H1 (cell line): ENCODE data around the gene POLR3G. TPM values are rescaled to one million over a fixed set of nuclear protein-coding genes. Genes with fewer than 3 reads are reported as not detected.
A peak's percentile ranks its signal among the peaks of the same experiment; 100 is the strongest.

Experiments
- CTCF ChIA-PET: fragments of 300-600 bp; sonication (Branson Sonifier 250); formaldehyde crosslinking; loops from one replicate; lab custom pipeline; 2021; ENCODE audit not compliant: partially characterized antibody; lab: Charles Lee
- POLR2A ChIA-PET: fragments of 300-600 bp; sonication (Branson Sonifier 250); formaldehyde crosslinking; loops from one replicate; lab custom pipeline; 2021; ENCODE audit warnings: inconsistent platforms; ENCODE audit not compliant: partially characterized antibody; lab: Charles Lee
- DNase-seq, 2 experiments: peaks; one replicate each; pipeline versions ENCODE4 v3.0.0 to v3.0.0-alpha.2; 2010 to 2022; ENCODE audit warnings: low spot score in 2 of 2, low read depth in 1 of 2, mixed read lengths in 1 of 2
- FAIRE-seq: peaks from 2 replicates; lab custom pipeline; 2011; peaks lifted over from hg19 to GRCh38; lab: Jason Lieb, UNC
- H2AFZ ChIP-seq: 2 replicates; pipeline ENCODE4 v1.8.1; 2012; ENCODE audit warnings: low read length, inconsistent platforms
- H2AK5ac ChIP-seq: 2 replicates; pipeline ENCODE4 v1.6.1; 2013; ENCODE audit warnings: low read depth, low read length
- H2BK120ac ChIP-seq: replicated peaks from 2 replicates; pipeline ENCODE3; 2013; ENCODE audit warnings: low read depth, low read length, inconsistent platforms
- H2BK12ac ChIP-seq: 2 replicates; pipeline ENCODE4 v1.6.1; 2013; ENCODE audit warnings: low read depth, low read length
- H2BK15ac ChIP-seq: 2 replicates; pipeline ENCODE4 v1.6.1; 2013; ENCODE audit warnings: low read length
- H2BK20ac ChIP-seq: 2 replicates; pipeline ENCODE4 v1.6.1; 2013; ENCODE audit warnings: low read length
- H2BK5ac ChIP-seq: 2 replicates; pipeline ENCODE4 v1.6.1; 2013; ENCODE audit warnings: low read depth, low read length
- H3K14ac ChIP-seq: 2 replicates; pipeline ENCODE4 v1.6.1; 2013; ENCODE audit warnings: inconsistent platforms; ENCODE audit not compliant: insufficient read length
- H3K18ac ChIP-seq: 2 replicates; pipeline ENCODE4 v1.6.1; 2013; ENCODE audit warnings: low read length; ENCODE audit errors: extremely low read depth
- H3K23ac ChIP-seq: 2 replicates; pipeline ENCODE4 v1.6.1; 2013; ENCODE audit warnings: inconsistent platforms; ENCODE audit not compliant: insufficient read length
- H3K23me2 ChIP-seq: 2 replicates; pipeline ENCODE4 v1.6.1; 2013; ENCODE audit warnings: low read depth, low read length
- H3K27ac ChIP-seq: 2 replicates; pipeline ENCODE4 v1.6.1; 2011; ENCODE audit warnings: low read depth, low read length, inconsistent platforms
- H3K27me3 ChIP-seq, 4 experiments: replicated peaks in 1 of 4; 1 replicate in 1 of 4; 2 replicates in 3 of 4; pipeline versions ENCODE4 v1.6.1 to v1.8.1; 2011 to 2013; ENCODE audit warnings: low read length in 3 of 4, mild to moderate bottlenecking in 3 of 4, inconsistent platforms in 2 of 4, mixed read lengths in 2 of 4, moderate library complexity in 1 of 4; ENCODE audit not compliant: control insufficient read depth in 3 of 4, insufficient read depth in 3 of 4; ENCODE audit errors: extremely low read depth in 1 of 4
- H3K36me3 ChIP-seq, 4 experiments: 2 replicates each; pipeline versions ENCODE4 v1.6.1 to v1.8.1; 2011 to 2013; ENCODE audit warnings: mild to moderate bottlenecking in 4 of 4, low read length in 3 of 4, moderate library complexity in 2 of 4, control low read depth in 1 of 4, inconsistent platforms in 1 of 4; ENCODE audit not compliant: insufficient read depth in 4 of 4, control insufficient read depth in 2 of 4
- H3K4ac ChIP-seq: replicated peaks from 2 replicates; pipeline ENCODE3; 2013; ENCODE audit warnings: low read length, low read depth, mixed read lengths, inconsistent platforms; ENCODE audit not compliant: insufficient read length
- H3K4me1 ChIP-seq, 4 experiments: replicated peaks in 1 of 4; 1 replicate in 1 of 4; 2 replicates in 3 of 4; pipeline versions ENCODE4 v1.6.1 to v1.8.1; 2011 to 2013; ENCODE audit warnings: low read length in 3 of 4, inconsistent platforms in 2 of 4, mixed read lengths in 1 of 4; ENCODE audit not compliant: insufficient read depth in 4 of 4, control insufficient read depth in 3 of 4
- H3K4me2 ChIP-seq, 2 experiments: 2 replicates each; pipeline versions ENCODE4 v1.6.1 to v1.8.1; 2011 to 2013; ENCODE audit warnings: low read depth in 2 of 2, low read length in 2 of 2, control low read depth in 1 of 2, inconsistent platforms in 1 of 2, mild to moderate bottlenecking in 1 of 2; ENCODE audit not compliant: insufficient read depth in 1 of 2
- H3K4me3 ChIP-seq, 4 experiments: fragments of 200-600, 300-600 bp in 1 of 4; sonication (generic), shearing (Covaris generic), sonication (Bioruptor Twin) in 1 of 4; 2 replicates each; pipeline versions ENCODE4 v1.5.1 to v1.8.1; 2011 to 2016; ENCODE audit warnings: low read length in 4 of 4, low read depth in 3 of 4, control low read depth in 2 of 4, inconsistent platforms in 2 of 4, mild to moderate bottlenecking in 2 of 4, mixed read lengths in 1 of 4, moderate library complexity in 1 of 4; ENCODE audit not compliant: insufficient read depth in 2 of 4; ENCODE audit errors: extremely low read depth in 1 of 4
- H3K56ac ChIP-seq: replicated peaks from 2 replicates; pipeline ENCODE3; 2013; ENCODE audit warnings: low read depth, mild to moderate bottlenecking, mixed read lengths, low read length, inconsistent platforms; ENCODE audit not compliant: insufficient read length
- H3K79me1 ChIP-seq: 2 replicates; pipeline ENCODE4 v1.6.1; 2013; ENCODE audit warnings: low read depth, low read length, control low read depth
- H3K79me2 ChIP-seq, 2 experiments: 2 replicates each; pipeline versions ENCODE4 v1.6.1 to v1.8.1; 2012 to 2013; ENCODE audit warnings: low read length in 2 of 2, mild to moderate bottlenecking in 2 of 2, inconsistent platforms in 1 of 2; ENCODE audit not compliant: insufficient read depth in 2 of 2, control insufficient read depth in 1 of 2
- H3K9ac ChIP-seq, 4 experiments: replicated peaks in 1 of 4; 1 replicate in 1 of 4; 2 replicates in 3 of 4; pipeline versions ENCODE4 v1.6.1 to v1.8.1; 2011 to 2013; ENCODE audit warnings: low read depth in 3 of 4, low read length in 3 of 4, control low read depth in 2 of 4, mild to moderate bottlenecking in 2 of 4, moderate library complexity in 2 of 4, inconsistent platforms in 1 of 4; ENCODE audit errors: extremely low read depth in 1 of 4
- H3K9me3 ChIP-seq, 2 experiments: 2 replicates each; pipeline versions ENCODE4 v1.6.1 to v1.8.1; 2012 to 2013; ENCODE audit warnings: mild to moderate bottlenecking in 2 of 2, moderate library complexity in 2 of 2, control low read depth in 1 of 2, inconsistent platforms in 1 of 2, low read depth in 1 of 2, low read length in 1 of 2, mixed read lengths in 1 of 2; ENCODE audit not compliant: insufficient read depth in 2 of 2
- H4K20me1 ChIP-seq, 2 experiments: replicated peaks in 1 of 2; 2 replicates each; pipeline versions ENCODE3 to v1.8.1; 2011 to 2013; ENCODE audit warnings: inconsistent platforms in 2 of 2, low read length in 2 of 2, mild to moderate bottlenecking in 1 of 2; ENCODE audit not compliant: insufficient read depth in 2 of 2, control insufficient read depth in 1 of 2
- H4K5ac ChIP-seq: 2 replicates; pipeline ENCODE4 v1.6.1; 2013; ENCODE audit warnings: low read length, low read depth, mixed read lengths, inconsistent platforms; ENCODE audit not compliant: insufficient read length
- H4K8ac ChIP-seq: 2 replicates; pipeline ENCODE4 v1.8.0; 2013; ENCODE audit warnings: mild to moderate bottlenecking, moderate library complexity, low read length, inconsistent platforms; ENCODE audit not compliant: insufficient read depth; ENCODE audit errors: extremely low read depth
- H4K91ac ChIP-seq: replicated peaks from 2 replicates; pipeline ENCODE3; 2013; ENCODE audit warnings: low read length, mixed read lengths, inconsistent platforms; ENCODE audit not compliant: insufficient read length
- CHD1 ChIP-seq: IDR thresholded peaks from 2 replicates; pipeline ENCODE4 v1.6.1; 2012; ENCODE audit warnings: low read depth, low read length, improper control_type of control experiment
- MAFK ChIP-seq: IDR thresholded peaks from 2 replicates; pipeline ENCODE4 v1.6.1; 2012; ENCODE audit warnings: low read depth, mild to moderate bottlenecking, improper control_type of control experiment, low read length
- SUZ12 ChIP-seq: fragments of 200-600 bp; sonication (generic); IDR thresholded peaks from 2 replicates; pipeline ENCODE4 v1.6.1; 2012; ENCODE audit warnings: mild to moderate bottlenecking, inconsistent platforms, low read length, moderate library complexity, mixed read lengths
- WGBS, 2 experiments: shearing (Covaris generic) in 1 of 2; methylation state at CpG; one replicate each; pipeline versions ENCODE4 v1.1.6 to v1.1.7; 2013 to 2015; ENCODE audit warnings: low lambda C conversion rate in 2 of 2, mixed read lengths in 2 of 2, inconsistent platforms in 1 of 2, low coverage in 1 of 2, missing lambda C conversion rate in 1 of 2; ENCODE audit not compliant: insufficient replicate concordance in 2 of 2, insufficient coverage in 1 of 2, insufficient read length in 1 of 2; ENCODE audit errors: extremely low coverage in 1 of 2, missing lambda C conversion rate in 1 of 2; 5-methylcytosine and 5-hydroxymethylcytosine counted together
- polyA plus RNA-seq, 7 experiments: library from polyadenylated mRNA; depleted of rRNA in 3 of 7; stranded (reverse) in 5 of 7; unstranded in 2 of 7; fragments of >200 nt in 5 of 7; fragments of 200-250 nt in 2 of 7; gene quantifications; 1 replicate in 5 of 7; 2 replicates in 1 of 7; 4 replicates in 1 of 7; pipeline versions ENCODE4 v1.2.1 to v1.2.3, GENCODE V29; 2011 to 2013; ENCODE audit warnings: missing spikeins in 2 of 7, mixed read lengths in 2 of 7
- total RNA-seq: library from RNA; stranded (reverse); fragmentation: NEBNext Ultra II Directional; extraction: Animal tissue kit (Norgen Biotek cat#: 25700); gene quantifications from 2 replicates; pipeline ENCODE4 v1.2.1, GENCODE V29; 2021

Gene POLR3G
- total and polyA plus RNA-seq, 2 of the 8 experiments (the other 6 are each of a cell fraction or from before 2014, with no cell fraction given) = 119 to 179 TPM

- Histone ChIP-seq H4K8ac (no peak overlapping the region), H4K5ac (no peak overlapping the region), H3K23ac (no peak overlapping the region), H4K20me1 (no peaks in the 10 kb centered on the region), H2BK5ac (no peak overlapping the region), H3K9me3 (no peaks in the 10 kb centered on the region), H3K79me1 (no peaks in the 10 kb centered on the region; the same call in 1 of the 2 replicates), H3K18ac (no peak overlapping the region), H3K9ac (peak overlapping the region in 3 of 4 experiments; percentile 65 to 79 (median 78); a peak in 3 of 7 replicates), H3K4me3 (peak overlapping the region; percentile 58 to 91 (median 86)), H2BK15ac (no peak overlapping the region), H3K36me3 (no peaks in the 10 kb centered on the region), H3K27me3 (no peaks in the 10 kb centered on the region), H3K14ac (no peak overlapping the region), H2BK12ac (no peak overlapping the region), H3K23me2 (peaks cover 24% of the 10 kb centered on the region), H4K91ac (no peak overlapping the region), H3K79me2 (peaks cover 4 to 38% of the 10 kb centered on the region in 2 experiments; a peak in 3 of 4 replicates), H3K4ac (no peak overlapping the region), H2AFZ (peak overlapping the region; percentile 93; the same call in 1 of the 2 replicates), H3K27ac (no peak overlapping the region), H2AK5ac (no peak overlapping the region), H3K56ac (no peak overlapping the region), H2BK20ac (no peak overlapping the region), H3K4me1 (peaks cover 3 to 16% (median 9%) of the 10 kb centered on the region in 4 experiments; a peak in 6 of 7 replicates), H3K4me2 (peak overlapping the region; percentile 90 to 92), H2BK120ac (no peak overlapping the region)
- ChIA-PET CTCF (interaction anchor here (0.8 to 1.6 kb wide), 3 partner anchors 31 to 86 kb away, joined by 3 to 8 read pairs (median 4); partner anchors contain the start of gene LYSMD3), POLR2A (interaction anchor here (0.8 to 2.9 kb wide), 3 partner anchors 11 to 89 kb away, joined by 3 to 9 read pairs (median 4); partner anchors contain the start of gene ADGRV1)
- 36% methylated on average over 9 of the region's 9 CpGs; no CpG with 5 or more reads in 1 of the 2 experiments for WGBS, 2 experiments
- no peak for TF ChIP-seq SUZ12
- TF ChIP-seq CHD1 = no peak
- peak; percentile 87; the same call in 1 of the 2 replicates for TF ChIP-seq MAFK
- no peak for FAIRE-seq
- no peak for DNase-seq
These were observed 1.8 kb upstream of the POLR3G start for GRCh38 chr5:90472783-90473395.
